Small intestine (tissue), 7 donors: ENCODE results near the gene DDIT4. TPM values are rescaled to one million over a fixed set of nuclear protein-coding genes. Genes with fewer than 3 reads are reported as not detected.
"Not testable (repeated sequence)": the region's sequence is repeated elsewhere in the genome, so short reads cannot be mapped to it uniquely, and the experiment has no call there.

ENCODE experiments used
- DNase-seq, 2 donors: peaks; one replicate each; pipeline versions ENCODE4 v3.0.0 to v3.0.0-alpha.2; 2013
- FAIRE-seq: peaks from 2 replicates; lab custom pipeline; 2012; peaks lifted over from hg19 to GRCh38; lab: Jason Lieb, UNC
- H3K27ac ChIP-seq, 3 donors: one replicate each; pipeline ENCODE4 v1.5.1; 2013; ENCODE audit warnings: low read length in 2 of 3, mild to moderate bottlenecking in 2 of 3, control low read depth in 1 of 3, inconsistent platforms in 1 of 3, low read depth in 1 of 3, moderate library complexity in 1 of 3
- H3K27me3 ChIP-seq, 3 donors: one replicate each; pipeline ENCODE4 v1.6.1; 2013; ENCODE audit warnings: low read length in 3 of 3, inconsistent platforms in 1 of 3; ENCODE audit not compliant: control insufficient read depth in 3 of 3, insufficient read depth in 3 of 3
- H3K36me3 ChIP-seq, 3 donors: one replicate each; pipeline ENCODE4 v1.6.1; 2013; ENCODE audit warnings: low read length in 3 of 3, inconsistent platforms in 1 of 3, low read depth in 1 of 3, mild to moderate bottlenecking in 1 of 3, moderate library complexity in 1 of 3; ENCODE audit not compliant: control insufficient read depth in 3 of 3, insufficient read depth in 2 of 3
- H3K4me1 ChIP-seq, 3 donors: one replicate each; pipeline ENCODE4 v1.6.1; 2013; ENCODE audit warnings: low read length in 2 of 3, inconsistent platforms in 1 of 3, low read depth in 1 of 3, mild to moderate bottlenecking in 1 of 3, moderate library complexity in 1 of 3; ENCODE audit not compliant: control insufficient read depth in 3 of 3, insufficient read depth in 2 of 3
- H3K4me3 ChIP-seq, 3 donors: one replicate each; pipeline ENCODE4 v1.5.1; 2013; ENCODE audit warnings: low read length in 3 of 3, control low read depth in 1 of 3, inconsistent platforms in 1 of 3, low read depth in 1 of 3, mild to moderate bottlenecking in 1 of 3, moderate library complexity in 1 of 3
- H3K9me3 ChIP-seq, 2 donors: one replicate each; pipeline ENCODE4 v1.6.1; 2013; ENCODE audit warnings: low read depth in 1 of 2, low read length in 1 of 2; ENCODE audit not compliant: control insufficient read depth in 2 of 2, insufficient read depth in 1 of 2
- WGBS, 3 donors: extraction: QIAGEN DNeasy Blood & Tissue Kit; methylation state at CpG; one replicate each; pipeline ENCODE4 v1.1.7; 2013; 5-methylcytosine and 5-hydroxymethylcytosine counted together
- polyA plus RNA-seq, 4 donors: library from polyadenylated mRNA; stranded (reverse) in 3 of 4; unstranded in 1 of 4; fragments of 200-250 nt in 3 of 4; fragments of 120-200 nt in 1 of 4; gene quantifications; one replicate each; pipeline versions ENCODE4 v1.2.1 to v1.2.3, GENCODE V29; 2013
- donor health status: healthy with polysubstance abuse.
- donor health status: control.
- donor health status: control.
- donor health status: Bipolar disorder and iron deficiency.
- donor health status: healthy.

The DDIT4 gene
- polyA plus RNA-seq, 4 donors = 34.4 to 330 (median 41.6) TPM

- Histone ChIP-seq H3K4me1 (peaks cover 2 to 51% (median 5%) of the 10 kb centered on the region in 3 donors), H3K36me3 (peaks cover 0 to 24% (median 6%) of the 10 kb centered on the region in 3 donors)
Observed at GRCh38 chr10:72276013-72276387, 2.3 kb downstream of the DDIT4 start.

GRCh38 chr10:72276421-72277339, 3.0 kb downstream of the DDIT4 start:
- FAIRE-seq (no peak), DNase-seq (peak; percentile 52 to 63)

More at GRCh38 chr10:72276013-72276387, 2.3 kb downstream of the DDIT4 start:
- Histone ChIP-seq H3K27me3 (no peaks in the 10 kb centered on the region), H3K27ac (peak overlapping the region in 2 of 3 donors; percentile 87 to 99), H3K9me3 (no peaks in the 10 kb centered on the region), H3K4me3 (peak overlapping the region; percentile 84 to 98 (median 91))
- WGBS, 3 donors = 9 to 37% (median 22%) methylated on average over 4 of the region's 4 CpGs
- FAIRE-seq (no peak), DNase-seq (peak in 1 of 2 donors; percentile 66)

GRCh38 chr10:72277340-72277995, 3.7 kb downstream of the DDIT4 start:
- peaks cover 0 to 24% (median 6%) of the 10 kb centered on the region in 3 donors for H3K36me3 ChIP-seq
- FAIRE-seq = no peak

More at GRCh38 chr10:72276421-72277339, 3.0 kb downstream of the DDIT4 start:
- Histone ChIP-seq H3K36me3 (peaks cover 0 to 24% (median 6%) of the 10 kb centered on the region in 3 donors), H3K4me3 (peak overlapping the region in 1 of 3 donors; percentile 91), H3K27ac (peak overlapping the region in 2 of 3 donors; percentile 87 to 99), H3K9me3 (no peaks in the 10 kb centered on the region), H3K27me3 (no peaks in the 10 kb centered on the region), H3K4me1 (peaks cover 2 to 48% (median 5%) of the 10 kb centered on the region in 3 donors)
- 32 to 61% (median 42%) methylated on average over 6 of the region's 6 CpGs for WGBS, 3 donors

GRCh38 chr10:72277996-72278667, 4.4 kb downstream of the DDIT4 start:
- WGBS, 3 donors = 64 to 79% (median 67%) methylated on average over 3 of the region's 3 CpGs
- Histone ChIP-seq H3K9me3 (no peaks in the 10 kb centered on the region), H3K36me3 (peaks cover 0 to 24% (median 6%) of the 10 kb centered on the region in 3 donors), H3K4me1 (peaks cover 0 to 43% (median 2%) of the 10 kb centered on the region in 3 donors), H3K27ac (peak overlapping the region in 2 of 3 donors; percentile 16 to 87), H3K27me3 (no peaks in the 10 kb centered on the region), H3K4me3 (no peak overlapping the region)
- FAIRE-seq = no peak
- DNase-seq = peak; percentile 34 to 87

More at GRCh38 chr10:72277340-72277995, 3.7 kb downstream of the DDIT4 start:
- Histone ChIP-seq H3K9me3 (no peaks in the 10 kb centered on the region), H3K4me3 (no peak overlapping the region), H3K27ac (peak overlapping the region in 2 of 3 donors; percentile 87 to 99), H3K27me3 (no peaks in the 10 kb centered on the region), H3K4me1 (peaks cover under 1 to 46% (median 2%) of the 10 kb centered on the region in 3 donors)
- DNase-seq = no peak
- whole genome bisulfite sequencing, 3 donors = 69 to 79% (median 72%) methylated on average over 5 of the region's 5 CpGs

GRCh38 chr10:72278668-72279393, 5.1 kb downstream of the DDIT4 start:
- H3K36me3 ChIP-seq = peaks cover 0 to 24% (median 6%) of the 10 kb centered on the region in 3 donors
- no peaks in the 10 kb centered on the region for H3K9me3 ChIP-seq
- peaks cover 0 to 43% (median 2%) of the 10 kb centered on the region in 3 donors for H3K4me1 ChIP-seq
- no peaks in the 10 kb centered on the region for H3K27me3 ChIP-seq
- no peak overlapping the region for H3K4me3 ChIP-seq
- 75 to 85% (median 78%) methylated on average over 5 of the region's 5 CpGs for WGBS, 3 donors
- no peak for DNase-seq
- H3K27ac ChIP-seq = peak overlapping the region in 1 of 3 donors; percentile 87
- no peak for FAIRE-seq

- 91 to 96% (median 94%) methylated on average over 7 of the region's 7 CpGs for WGBS, 3 donors
- not testable (repeated sequence) for FAIRE-seq, H3K27ac ChIP-seq, DNase-seq, H3K27me3 ChIP-seq, H3K9me3 ChIP-seq, H3K4me3 ChIP-seq
- peaks cover 0 to 23% (median 6%) of the 10 kb centered on the region in 3 donors for H3K36me3 ChIP-seq
- peaks cover 0 to 42% (median 2%) of the 10 kb centered on the region in 3 donors for H3K4me1 ChIP-seq
Observed at GRCh38 chr10:72279587-72279986, 5.9 kb downstream of the DDIT4 start.

GRCh38 chr10:72283131-72283530, 9.4 kb downstream of the DDIT4 start:
- Histone ChIP-seq H3K4me1 (peaks cover 0 to 7% (median 5%) of the 10 kb centered on the region in 3 donors), H3K36me3 (no peaks in the 10 kb centered on the region), H3K27me3 (no peaks in the 10 kb centered on the region), H3K27ac (no peak overlapping the region), H3K4me3 (no peak overlapping the region), H3K9me3 (no peaks in the 10 kb centered on the region)
- DNase-seq (no peak), FAIRE-seq (no peak)
- WGBS, 3 donors = 85 to 92% (median 92%) methylated on average over 3 of the region's 3 CpGs
